OCI-LY1 (cell line): ENCODE results near the gene HACD3.

ENCODE experiments used
- EZH2 ChIP-seq: fragments of 200-600 bp; sonication (generic), shearing (Covaris generic); IDR thresholded peaks from 2 replicates; pipeline ENCODE4 v1.8.0; 2017; ENCODE audit warnings: borderline replicate concordance, mixed run types, mild to moderate bottlenecking, antibody characterized with exemption, low read length, moderate library complexity, mixed read lengths
- TF ChIP-seq, protein P1 (sequence below): fragments of 200-600 bp; sonication (generic), shearing (Covaris generic); IDR thresholded peaks from 2 replicates; pipeline ENCODE4 v1.5.1; 2017; ENCODE audit warnings: mild to moderate bottlenecking, antibody characterized with exemption, low read length, moderate library complexity, mixed read lengths

DNA sequence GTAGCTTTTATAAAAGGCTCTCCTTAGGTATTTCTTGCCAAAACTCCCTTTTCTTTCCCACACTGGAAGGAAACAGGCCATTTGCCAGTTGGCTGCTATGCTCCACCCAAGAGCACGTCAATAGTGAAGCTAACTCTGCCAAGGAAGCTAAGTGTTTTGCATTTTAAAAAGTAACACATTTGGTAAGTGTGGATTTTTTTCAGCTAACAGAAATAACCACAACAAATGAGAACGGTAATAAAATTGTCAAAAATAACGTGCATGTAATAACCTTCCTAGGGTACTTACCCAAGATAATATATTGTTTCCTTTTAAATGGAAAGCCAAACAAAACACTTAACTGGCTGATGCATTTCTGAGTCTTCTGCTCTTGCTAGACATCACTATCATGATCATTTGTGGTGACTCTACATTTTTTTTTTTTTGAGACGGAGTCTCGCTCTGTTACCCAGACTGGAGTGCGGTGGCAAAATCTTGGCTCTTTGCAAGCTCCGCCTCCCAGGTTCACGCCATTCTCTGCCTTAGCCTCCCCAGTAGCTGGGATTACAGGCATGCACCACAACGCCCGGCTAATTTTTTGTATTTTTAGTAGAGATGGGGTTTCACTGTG is 17.4 kb upstream of the HACD3 start:
- TF ChIP-seq, protein P1, sequence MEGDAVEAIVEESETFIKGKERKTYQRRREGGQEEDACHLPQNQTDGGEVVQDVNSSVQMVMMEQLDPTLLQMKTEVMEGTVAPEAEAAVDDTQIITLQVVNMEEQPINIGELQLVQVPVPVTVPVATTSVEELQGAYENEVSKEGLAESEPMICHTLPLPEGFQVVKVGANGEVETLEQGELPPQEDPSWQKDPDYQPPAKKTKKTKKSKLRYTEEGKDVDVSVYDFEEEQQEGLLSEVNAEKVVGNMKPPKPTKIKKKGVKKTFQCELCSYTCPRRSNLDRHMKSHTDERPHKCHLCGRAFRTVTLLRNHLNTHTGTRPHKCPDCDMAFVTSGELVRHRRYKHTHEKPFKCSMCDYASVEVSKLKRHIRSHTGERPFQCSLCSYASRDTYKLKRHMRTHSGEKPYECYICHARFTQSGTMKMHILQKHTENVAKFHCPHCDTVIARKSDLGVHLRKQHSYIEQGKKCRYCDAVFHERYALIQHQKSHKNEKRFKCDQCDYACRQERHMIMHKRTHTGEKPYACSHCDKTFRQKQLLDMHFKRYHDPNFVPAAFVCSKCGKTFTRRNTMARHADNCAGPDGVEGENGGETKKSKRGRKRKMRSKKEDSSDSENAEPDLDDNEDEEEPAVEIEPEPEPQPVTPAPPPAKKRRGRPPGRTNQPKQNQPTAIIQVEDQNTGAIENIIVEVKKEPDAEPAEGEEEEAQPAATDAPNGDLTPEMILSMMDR, result no peak
- no peak for TF ChIP-seq EZH2
